ENCODE data around the gene LOC101059915.

The LOC101059915 gene

DNA sequence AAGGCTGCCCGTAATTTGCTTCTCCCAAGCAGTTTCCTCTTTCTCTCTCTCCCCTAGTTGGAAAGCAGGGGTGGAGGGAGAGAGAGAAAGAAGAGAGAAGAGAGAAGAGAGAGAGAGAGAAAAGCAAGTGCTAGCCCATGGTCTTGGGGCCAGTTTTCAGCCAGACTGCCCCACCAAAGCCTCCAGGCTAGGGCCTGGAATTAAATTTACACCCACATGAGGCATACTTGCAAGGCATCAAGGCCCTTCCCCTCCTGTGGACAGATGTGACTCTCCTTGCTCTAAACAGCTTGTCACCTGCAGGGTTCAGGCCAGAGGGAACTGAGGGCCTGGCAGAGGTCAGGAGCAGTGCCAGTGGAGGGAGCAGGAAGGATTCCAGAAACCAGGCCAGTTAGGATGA, 47.4 kb upstream of the LOC101059915 start:
- H3K4me3 Mint-ChIP-seq: no peak overlapping the region
- H3K36me3 Mint-ChIP-seq: no peaks in the 10 kb centered on the region
- TF ChIP-seq, protein P1, sequence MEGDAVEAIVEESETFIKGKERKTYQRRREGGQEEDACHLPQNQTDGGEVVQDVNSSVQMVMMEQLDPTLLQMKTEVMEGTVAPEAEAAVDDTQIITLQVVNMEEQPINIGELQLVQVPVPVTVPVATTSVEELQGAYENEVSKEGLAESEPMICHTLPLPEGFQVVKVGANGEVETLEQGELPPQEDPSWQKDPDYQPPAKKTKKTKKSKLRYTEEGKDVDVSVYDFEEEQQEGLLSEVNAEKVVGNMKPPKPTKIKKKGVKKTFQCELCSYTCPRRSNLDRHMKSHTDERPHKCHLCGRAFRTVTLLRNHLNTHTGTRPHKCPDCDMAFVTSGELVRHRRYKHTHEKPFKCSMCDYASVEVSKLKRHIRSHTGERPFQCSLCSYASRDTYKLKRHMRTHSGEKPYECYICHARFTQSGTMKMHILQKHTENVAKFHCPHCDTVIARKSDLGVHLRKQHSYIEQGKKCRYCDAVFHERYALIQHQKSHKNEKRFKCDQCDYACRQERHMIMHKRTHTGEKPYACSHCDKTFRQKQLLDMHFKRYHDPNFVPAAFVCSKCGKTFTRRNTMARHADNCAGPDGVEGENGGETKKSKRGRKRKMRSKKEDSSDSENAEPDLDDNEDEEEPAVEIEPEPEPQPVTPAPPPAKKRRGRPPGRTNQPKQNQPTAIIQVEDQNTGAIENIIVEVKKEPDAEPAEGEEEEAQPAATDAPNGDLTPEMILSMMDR (IDR thresholded peaks at IDR 0.05; ENCODE audit: unreplicated experiment): no peak
- H3K9me3 Mint-ChIP-seq: peaks cover 9% of the 10 kb centered on the region
- H3K27me3 Mint-ChIP-seq (ENCODE audit: low read depth): no peaks in the 10 kb centered on the region
- H3K27ac Mint-ChIP-seq: no peak overlapping the region
- DNase-seq (ENCODE audit: low spot score in 2 of 2, unreplicated experiment in 2 of 2): no peak
- peaks cover 4% of the 10 kb centered on the region for H3K4me1 Mint-ChIP-seq

DNA sequence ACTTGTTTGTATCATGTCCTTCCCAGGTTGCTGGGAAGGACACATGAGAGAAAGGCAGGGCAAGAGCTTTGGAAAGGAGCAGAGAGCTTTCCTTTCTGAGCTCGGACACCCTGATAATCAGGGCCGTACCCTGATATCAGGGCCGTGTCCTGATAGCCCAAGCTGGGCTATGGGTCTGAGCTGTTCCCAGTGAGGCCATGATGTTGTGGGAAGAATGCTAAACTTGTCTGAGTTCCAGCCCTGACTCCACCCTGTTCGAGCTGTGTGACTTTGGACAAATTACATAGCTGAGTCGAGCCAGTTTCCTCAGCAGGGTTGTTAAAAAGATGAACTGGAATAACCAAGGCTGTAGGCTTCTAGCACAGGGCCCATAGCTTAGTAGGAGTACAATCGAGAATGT, 45.7 kb upstream of the LOC101059915 start:
- Mint-ChIP-seq H3K27me3 (ENCODE audit: low read depth) (no peaks in the 10 kb centered on the region), H3K4me1 (peaks cover 4% of the 10 kb centered on the region), H3K4me3 (no peak overlapping the region), H3K36me3 (no peaks in the 10 kb centered on the region), H3K27ac (no peak overlapping the region), H3K9me3 (peaks cover 9% of the 10 kb centered on the region)
- DNase-seq (ENCODE audit: low spot score in 2 of 2, unreplicated experiment in 2 of 2): no peak
- TF ChIP-seq, protein P1 (IDR thresholded peaks at IDR 0.05; ENCODE audit: unreplicated experiment): no peak

DNA sequence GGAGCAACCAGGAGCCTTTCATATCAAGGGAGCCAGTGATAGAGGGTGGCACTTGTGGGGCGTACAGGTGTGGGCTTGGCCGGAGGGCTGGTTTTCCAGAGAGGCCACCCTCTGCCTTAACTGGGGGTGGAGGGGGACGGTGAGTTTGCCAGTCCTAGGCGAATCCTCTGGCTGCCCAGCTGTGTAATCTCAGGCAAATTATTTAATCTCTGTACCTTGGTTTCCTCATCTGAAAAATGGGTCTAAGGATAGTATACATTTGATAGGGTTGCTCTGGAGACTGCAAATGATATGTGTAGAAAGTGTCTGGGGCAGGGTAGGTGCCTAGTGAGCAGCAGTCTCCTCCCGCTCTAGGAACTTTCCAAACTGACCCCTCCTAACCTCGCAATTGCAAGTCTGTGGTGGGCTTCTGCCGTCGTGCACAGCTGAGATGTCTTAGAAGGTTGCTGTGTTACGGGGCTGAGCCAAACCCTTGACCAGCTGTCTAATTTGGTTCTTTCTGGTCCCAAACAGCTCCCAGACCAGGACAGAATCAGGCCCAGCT, 45.2 kb upstream of the LOC101059915 start:
- Mint-ChIP-seq H3K9me3 (peaks cover 9% of the 10 kb centered on the region), H3K4me1 (peaks cover 4% of the 10 kb centered on the region), H3K27ac (no peak overlapping the region), H3K27me3 (ENCODE audit: low read depth) (no peaks in the 10 kb centered on the region), H3K36me3 (no peaks in the 10 kb centered on the region), H3K4me3 (no peak overlapping the region)
- DNase-seq (ENCODE audit: low spot score in 2 of 2, unreplicated experiment in 2 of 2): no peak
- TF ChIP-seq, protein P1 (IDR thresholded peaks at IDR 0.05; ENCODE audit: unreplicated experiment): no peak

DNA sequence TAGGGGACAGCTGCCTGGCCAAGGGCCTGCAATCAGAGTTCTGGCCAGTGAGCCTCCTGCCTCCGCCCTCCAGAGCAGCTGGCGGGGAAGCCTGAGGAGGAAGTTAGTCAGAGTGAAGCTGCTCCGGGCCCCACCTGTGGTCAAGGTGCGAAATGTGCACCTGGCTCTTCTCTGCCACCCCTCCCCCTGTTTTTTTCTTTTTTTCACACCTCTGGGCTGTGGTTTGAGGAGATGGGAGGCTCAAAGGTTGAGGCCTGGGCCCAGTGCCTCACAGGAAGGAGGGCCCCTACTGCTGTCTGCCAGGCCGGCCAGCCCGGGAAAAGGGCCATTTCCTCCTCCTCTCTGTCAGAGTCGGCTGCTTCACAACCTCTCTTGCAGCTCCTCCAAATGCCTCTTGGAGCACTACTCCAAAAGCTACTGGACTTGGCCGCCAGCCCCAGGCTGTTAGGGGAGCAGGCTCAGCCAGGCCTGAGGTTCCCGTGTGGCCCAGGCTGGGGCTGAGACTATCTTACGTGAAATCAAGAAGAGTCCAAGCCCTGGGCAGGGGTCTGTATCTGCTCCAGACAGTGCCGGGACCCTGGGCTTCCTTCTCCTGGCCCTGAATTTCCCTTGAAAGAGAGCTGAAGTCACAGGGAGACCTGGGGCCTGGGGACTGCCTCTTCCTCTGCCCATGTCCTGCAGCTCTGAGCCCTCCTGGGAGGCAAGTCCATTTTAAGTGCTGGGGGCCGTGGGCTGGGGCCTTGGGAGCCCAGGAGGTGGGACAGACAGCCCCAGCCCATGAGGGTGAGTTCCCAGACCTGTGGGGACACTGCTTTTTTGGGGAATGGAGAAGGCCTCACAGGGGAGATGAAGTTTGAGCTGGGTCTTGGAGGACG, 44.5 kb upstream of the LOC101059915 start:
- TF ChIP-seq, protein P1 (IDR thresholded peaks at IDR 0.05; ENCODE audit: unreplicated experiment): no peak
- Mint-ChIP-seq H3K36me3 (no peaks in the 10 kb centered on the region), H3K27ac (peak overlapping the region; percentile 85), H3K4me3 (no peak overlapping the region), H3K4me1 (peaks cover 4% of the 10 kb centered on the region), H3K27me3 (ENCODE audit: low read depth) (no peaks in the 10 kb centered on the region), H3K9me3 (peaks cover 9% of the 10 kb centered on the region)
- DNase-seq (ENCODE audit: low spot score in 2 of 2, unreplicated experiment in 2 of 2): peak in 1 of 2 experiments; percentile 42

DNA sequence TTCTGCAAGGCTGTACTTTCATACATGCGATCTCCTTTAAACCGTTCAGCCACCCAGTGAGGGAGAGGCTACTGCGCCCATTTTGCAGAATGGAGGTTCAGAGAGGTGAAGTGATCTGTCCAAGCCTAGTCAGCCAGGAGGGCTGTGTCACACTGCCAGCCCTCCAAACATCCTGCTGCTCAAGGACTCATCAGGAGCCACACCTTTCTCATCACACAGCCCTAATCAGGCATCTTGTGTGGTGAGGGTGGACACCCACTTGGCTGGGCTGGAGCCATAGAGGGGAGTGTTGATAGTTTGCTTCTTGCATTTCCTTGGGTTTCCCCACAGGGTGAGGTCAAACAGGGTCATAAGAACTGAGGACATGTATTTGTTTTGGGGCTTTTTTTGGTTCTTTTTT, 43.6 kb upstream of the LOC101059915 start:
- no peaks in the 10 kb centered on the region for H3K27me3 Mint-ChIP-seq (ENCODE audit: low read depth)
- H3K4me1 Mint-ChIP-seq: peaks cover 4% of the 10 kb centered on the region
- DNase-seq (ENCODE audit: low spot score in 2 of 2, unreplicated experiment in 2 of 2): no peak
- TF ChIP-seq, protein P1 (IDR thresholded peaks at IDR 0.05; ENCODE audit: unreplicated experiment): no peak
- H3K9me3 Mint-ChIP-seq: peaks cover 9% of the 10 kb centered on the region
- no peak overlapping the region for H3K4me3 Mint-ChIP-seq
- H3K27ac Mint-ChIP-seq: no peak overlapping the region
- H3K36me3 Mint-ChIP-seq: no peaks in the 10 kb centered on the region
